ENCODE results near the gene LRRC19. TPM values are rescaled to one million over a fixed set of nuclear protein-coding genes. Genes with fewer than 3 reads are reported as not detected.

Gene LRRC19
- total RNA-seq (not detected), polyA plus RNA-seq (under 0.01 TPM)
- long read RNA-seq, donor 1: 0 reads
- long read RNA-seq, donor 2: 0 reads
- long read RNA-seq, donor 3: 0 reads
- long read RNA-seq, donor 4, partial matches to known transcripts: 0 of 1 reads
- long read RNA-seq, donor 4, other reads (novel, unspliced or antisense): 0 of 1 reads
- long read RNA-seq, donor 5, partial matches to known transcripts: 12 of 12 reads
- long read RNA-seq, donor 5, other reads (novel, unspliced or antisense): 0 of 12 reads
- long read RNA-seq, donor 6: 0 reads
- long read RNA-seq, donor 7: 0 reads
- long read RNA-seq, donor 8: 0 reads
- long read RNA-seq, donor 9, partial matches to known transcripts: 0 of 6 reads
- long read RNA-seq, donor 9, other reads (novel, unspliced or antisense): 6 of 6 reads
- long read RNA-seq, donor 10, partial matches to known transcripts: 10 of 10 reads
- long read RNA-seq, donor 10, other reads (novel, unspliced or antisense): 0 of 10 reads

DNA sequence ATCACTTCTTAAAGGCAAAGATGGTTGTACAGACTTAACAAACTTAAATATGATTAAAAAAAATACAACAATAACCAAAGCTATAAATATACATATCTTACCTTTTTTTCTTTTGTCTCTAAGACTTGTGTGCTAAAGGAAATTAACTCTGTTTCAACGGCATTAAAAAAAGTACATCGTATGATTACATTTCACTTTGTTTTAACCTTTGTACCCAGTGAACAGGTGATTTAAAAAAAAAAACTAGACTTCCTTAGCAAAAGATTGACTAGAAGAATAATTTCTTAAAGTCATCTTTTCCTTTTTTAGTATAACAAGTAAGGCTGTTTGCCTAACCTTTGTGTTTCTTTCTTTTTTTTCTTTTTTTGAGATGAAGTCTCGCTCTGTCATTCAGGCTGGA lies at the start of gene LRRC19:
TSS of gene LRRC19 (minus strand) at position 182 of the 400 bp plus-strand sequence. CDS start 5,978 bp downstream, outside the sequence.
- DNase-seq (ENCODE audit: low read depth in 6 of 9, low spot score in 9 of 9): no peak

DNA sequence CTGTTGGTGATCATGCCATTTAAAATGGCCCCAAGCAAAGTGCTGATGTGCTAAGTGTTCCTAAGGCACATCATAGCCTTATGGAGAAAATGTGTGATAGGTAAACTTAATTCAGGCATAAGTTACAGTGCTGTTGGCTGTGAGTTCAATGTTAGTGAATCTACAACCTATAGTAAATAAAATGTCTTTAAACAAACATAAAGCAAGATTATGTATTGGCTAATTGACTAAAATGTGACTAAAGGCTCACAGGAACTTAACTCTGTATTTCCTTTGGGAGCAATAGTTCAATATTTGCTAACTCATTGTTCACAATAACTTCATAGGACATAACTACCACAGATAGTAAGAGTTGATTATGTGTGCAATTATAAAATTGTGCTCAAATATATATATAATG lies 49.4 kb upstream of the LRRC19 start:
- no peak overlapping the region for H3K27ac ChIP-seq (ENCODE audit: low read depth in 1 of 2, low read length in 1 of 2)
- DNase-seq (ENCODE audit: low read depth in 6 of 9, low spot score in 9 of 9): no peak
- H3K4me3 ChIP-seq (ENCODE audit: low read length in 2 of 2): no peak overlapping the region
- no peaks in the 10 kb centered on the region for H3K36me3 ChIP-seq (ENCODE audit: control insufficient read depth in 2 of 2, insufficient read depth in 2 of 2, low read length in 1 of 2)
- H3K27me3 ChIP-seq (ENCODE audit: control insufficient read depth in 2 of 2, insufficient read depth in 1 of 2, low read length in 1 of 2): no peaks in the 10 kb centered on the region
- H3K4me1 ChIP-seq (ENCODE audit: control insufficient read depth in 2 of 2, insufficient read depth in 2 of 2, low read length in 2 of 2): no peaks in the 10 kb centered on the region
- H3K9me3 ChIP-seq (ENCODE audit: control insufficient read depth in 2 of 2, insufficient read depth in 1 of 2, low read length in 1 of 2): no peaks in the 10 kb centered on the region

More for the DNA sequence above, at the start of gene LRRC19:
- no peak within 1 kb of the TSS for H3K4me3 ChIP-seq (ENCODE audit: low read length in 2 of 2)
- no peak within 1 kb of the TSS for H3K27ac ChIP-seq (ENCODE audit: low read depth in 1 of 2, low read length in 1 of 2)
- no peaks in the 10 kb centered on the region for H3K4me1 ChIP-seq (ENCODE audit: control insufficient read depth in 2 of 2, insufficient read depth in 2 of 2, low read length in 2 of 2)
- H3K36me3 ChIP-seq (ENCODE audit: control insufficient read depth in 2 of 2, insufficient read depth in 2 of 2, low read length in 1 of 2): no peaks in the 10 kb centered on the region
- 97% methylated on average over 3 of the region's 3 CpGs for WGBS
- no peaks in the 10 kb centered on the region for H3K27me3 ChIP-seq (ENCODE audit: control insufficient read depth in 2 of 2, insufficient read depth in 1 of 2, low read length in 1 of 2)
- H3K9me3 ChIP-seq (ENCODE audit: control insufficient read depth in 2 of 2, insufficient read depth in 1 of 2, low read length in 1 of 2): no peaks in the 10 kb centered on the region

DNA sequence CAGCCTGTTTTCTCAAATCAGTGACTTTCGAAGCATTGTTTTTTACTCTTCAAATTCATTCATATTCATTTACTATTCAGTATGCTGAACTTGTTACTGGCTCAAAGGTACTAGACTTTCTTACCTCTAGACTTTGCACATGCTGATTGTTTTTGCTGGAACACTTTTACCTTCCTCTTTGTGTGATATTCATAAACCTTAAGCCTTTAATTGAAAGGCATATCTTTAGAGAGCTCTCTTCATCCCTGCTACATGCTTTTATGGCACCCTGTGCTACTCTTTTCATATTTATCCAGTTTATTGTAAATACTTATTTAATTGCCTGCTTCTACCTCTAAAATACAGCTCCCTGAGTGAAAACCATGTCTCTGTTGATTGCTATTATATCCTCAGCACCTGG lies 48.7 kb upstream of the LRRC19 start:
- Histone ChIP-seq H3K27ac (ENCODE audit: low read depth in 1 of 2, low read length in 1 of 2) (no peak overlapping the region), H3K27me3 (ENCODE audit: control insufficient read depth in 2 of 2, insufficient read depth in 1 of 2, low read length in 1 of 2) (no peaks in the 10 kb centered on the region), H3K9me3 (ENCODE audit: control insufficient read depth in 2 of 2, insufficient read depth in 1 of 2, low read length in 1 of 2) (no peaks in the 10 kb centered on the region), H3K4me3 (ENCODE audit: low read length in 2 of 2) (no peak overlapping the region), H3K4me1 (ENCODE audit: control insufficient read depth in 2 of 2, insufficient read depth in 2 of 2, low read length in 2 of 2) (no peaks in the 10 kb centered on the region), H3K36me3 (ENCODE audit: control insufficient read depth in 2 of 2, insufficient read depth in 2 of 2, low read length in 1 of 2) (no peaks in the 10 kb centered on the region)
- no peak for DNase-seq (ENCODE audit: low read depth in 6 of 9, low spot score in 9 of 9)
- WGBS: 99% methylated on average over 1 of the region's 1 CpG

DNA sequence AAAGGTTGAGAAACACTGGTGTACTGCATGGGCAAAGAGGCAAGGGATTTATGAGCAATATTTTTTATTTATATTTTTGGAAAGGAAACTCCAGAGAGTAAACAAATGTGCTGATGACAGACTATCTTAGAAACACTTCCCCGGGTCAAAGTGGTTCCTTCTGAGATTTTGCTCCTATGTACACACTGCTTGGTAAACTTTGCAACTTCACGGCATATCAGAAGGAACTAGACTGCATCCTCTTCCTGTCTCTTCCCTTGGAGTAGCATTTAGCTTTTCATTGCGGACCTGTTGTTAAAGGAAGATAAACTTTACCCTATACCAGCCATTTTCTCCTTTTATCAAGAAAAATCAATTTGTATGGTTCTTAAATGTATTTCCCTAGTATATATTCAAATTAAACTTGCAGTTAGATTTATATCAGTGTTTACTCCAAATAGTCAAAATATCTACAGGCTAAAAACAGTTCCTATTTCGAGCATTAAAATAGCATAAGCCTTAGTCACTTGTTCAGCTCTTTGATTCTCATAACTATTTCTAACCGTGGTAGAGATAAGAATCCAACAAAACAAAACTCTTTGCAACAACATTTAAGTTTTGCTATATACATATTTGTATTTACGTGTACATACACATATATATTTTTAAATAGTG lies 48.0 kb upstream of the LRRC19 start:
- Histone ChIP-seq H3K27ac (ENCODE audit: low read depth in 1 of 2, low read length in 1 of 2) (no peak overlapping the region), H3K4me3 (ENCODE audit: low read length in 2 of 2) (no peak overlapping the region), H3K27me3 (ENCODE audit: control insufficient read depth in 2 of 2, insufficient read depth in 1 of 2, low read length in 1 of 2) (no peaks in the 10 kb centered on the region), H3K36me3 (ENCODE audit: control insufficient read depth in 2 of 2, insufficient read depth in 2 of 2, low read length in 1 of 2) (no peaks in the 10 kb centered on the region), H3K4me1 (ENCODE audit: control insufficient read depth in 2 of 2, insufficient read depth in 2 of 2, low read length in 2 of 2) (no peaks in the 10 kb centered on the region), H3K9me3 (ENCODE audit: control insufficient read depth in 2 of 2, insufficient read depth in 1 of 2, low read length in 1 of 2) (no peaks in the 10 kb centered on the region)
- WGBS: 48% methylated on average over 6 of the region's 6 CpGs
- DNase-seq (ENCODE audit: low read depth in 6 of 9, low spot score in 9 of 9): no peak

DNA sequence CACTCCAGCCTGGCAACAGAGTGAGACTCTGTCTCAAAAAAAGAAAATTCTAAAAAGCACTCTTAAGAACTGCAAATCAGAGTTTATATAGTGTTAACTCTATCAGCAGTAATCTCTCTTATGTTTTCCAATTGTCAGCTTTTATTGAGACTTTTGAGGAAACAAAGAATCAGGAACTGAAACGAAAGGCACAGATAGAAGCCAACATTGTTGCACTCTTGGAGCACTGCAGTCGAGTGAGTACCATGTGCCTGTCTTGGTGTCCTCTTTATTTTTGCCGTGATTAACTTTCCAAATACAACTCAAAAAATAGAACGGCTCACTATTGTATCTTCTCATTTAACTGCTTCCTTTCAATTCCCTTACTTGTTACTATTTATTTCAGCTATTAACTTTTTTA lies 41.7 kb upstream of the LRRC19 start:
- 98% methylated on average over 4 of the region's 4 CpGs for WGBS
- no peak overlapping the region for H3K27ac ChIP-seq (ENCODE audit: low read depth in 1 of 2, low read length in 1 of 2)
- no peak for DNase-seq (ENCODE audit: low read depth in 6 of 9, low spot score in 9 of 9)

GRCh38 chr9:27043176-27043575 lies 37.7 kb upstream of the LRRC19 start:
- no peaks in the 10 kb centered on the region for H3K27me3 ChIP-seq (ENCODE audit: control insufficient read depth in 2 of 2, insufficient read depth in 1 of 2, low read length in 1 of 2)
- H3K4me3 ChIP-seq (ENCODE audit: low read length in 2 of 2): no peak overlapping the region
- no peak overlapping the region for H3K27ac ChIP-seq (ENCODE audit: low read depth in 1 of 2, low read length in 1 of 2)
- no peaks in the 10 kb centered on the region for H3K4me1 ChIP-seq (ENCODE audit: control insufficient read depth in 2 of 2, insufficient read depth in 2 of 2, low read length in 2 of 2)
- no peaks in the 10 kb centered on the region for H3K9me3 ChIP-seq (ENCODE audit: control insufficient read depth in 2 of 2, insufficient read depth in 1 of 2, low read length in 1 of 2)
- no peak for DNase-seq (ENCODE audit: low read depth in 6 of 9, low spot score in 9 of 9)
- 97% methylated on average over 2 of the region's 2 CpGs for WGBS
- peaks cover 2 to 3% of the 10 kb centered on the region in 2 donors for H3K36me3 ChIP-seq (ENCODE audit: control insufficient read depth in 2 of 2, insufficient read depth in 2 of 2, low read length in 1 of 2)

More for the DNA sequence above, 41.7 kb upstream of the LRRC19 start:
- Histone ChIP-seq H3K27me3 (ENCODE audit: control insufficient read depth in 2 of 2, insufficient read depth in 1 of 2, low read length in 1 of 2) (no peaks in the 10 kb centered on the region), H3K36me3 (ENCODE audit: control insufficient read depth in 2 of 2, insufficient read depth in 2 of 2, low read length in 1 of 2) (peaks cover 2 to 3% of the 10 kb centered on the region in 2 donors), H3K4me3 (ENCODE audit: low read length in 2 of 2) (no peak overlapping the region), H3K9me3 (ENCODE audit: control insufficient read depth in 2 of 2, insufficient read depth in 1 of 2, low read length in 1 of 2) (no peaks in the 10 kb centered on the region), H3K4me1 (ENCODE audit: control insufficient read depth in 2 of 2, insufficient read depth in 2 of 2, low read length in 2 of 2) (no peaks in the 10 kb centered on the region)

DNA sequence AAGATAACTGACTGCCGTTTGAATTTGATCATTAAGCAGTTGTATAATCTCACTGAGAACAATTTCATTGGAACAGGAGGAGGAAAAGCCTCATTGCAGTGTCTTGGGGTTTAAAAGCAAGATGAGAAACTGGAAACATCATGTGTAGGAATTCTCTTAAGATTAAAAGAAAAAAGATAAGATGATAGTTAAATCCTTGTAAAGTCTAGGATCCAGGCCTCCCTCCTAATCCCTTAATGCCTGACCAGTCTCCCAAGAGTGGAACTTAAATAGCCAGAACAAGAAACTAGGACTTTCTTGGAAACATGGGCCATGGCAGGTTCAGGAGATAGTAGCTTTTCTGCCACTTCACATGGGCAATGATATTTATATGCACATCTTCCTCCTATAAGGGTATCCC lies 37.0 kb upstream of the LRRC19 start:
- no peaks in the 10 kb centered on the region for H3K27me3 ChIP-seq (ENCODE audit: control insufficient read depth in 2 of 2, insufficient read depth in 1 of 2, low read length in 1 of 2)
- 96% methylated on average over 1 of the region's 1 CpG for WGBS

GRCh38 chr9:27041746-27042145 lies 36.3 kb upstream of the LRRC19 start:
- no peaks in the 10 kb centered on the region for H3K9me3 ChIP-seq (ENCODE audit: control insufficient read depth in 2 of 2, insufficient read depth in 1 of 2, low read length in 1 of 2)
- H3K4me1 ChIP-seq (ENCODE audit: control insufficient read depth in 2 of 2, insufficient read depth in 2 of 2, low read length in 2 of 2): no peaks in the 10 kb centered on the region
- no peak for DNase-seq (ENCODE audit: low read depth in 6 of 9, low spot score in 9 of 9)
- no peaks in the 10 kb centered on the region for H3K27me3 ChIP-seq (ENCODE audit: control insufficient read depth in 2 of 2, insufficient read depth in 1 of 2, low read length in 1 of 2)
- no peak overlapping the region for H3K27ac ChIP-seq (ENCODE audit: low read depth in 1 of 2, low read length in 1 of 2)
- peaks cover 2 to 3% of the 10 kb centered on the region in 2 donors for H3K36me3 ChIP-seq (ENCODE audit: control insufficient read depth in 2 of 2, insufficient read depth in 2 of 2, low read length in 1 of 2)
- H3K4me3 ChIP-seq (ENCODE audit: low read length in 2 of 2): no peak overlapping the region

More for the DNA sequence above, 37.0 kb upstream of the LRRC19 start:
- no peak overlapping the region for H3K4me3 ChIP-seq (ENCODE audit: low read length in 2 of 2)
- DNase-seq (ENCODE audit: low read depth in 6 of 9, low spot score in 9 of 9): no peak
- H3K4me1 ChIP-seq (ENCODE audit: control insufficient read depth in 2 of 2, insufficient read depth in 2 of 2, low read length in 2 of 2): no peaks in the 10 kb centered on the region
- no peaks in the 10 kb centered on the region for H3K9me3 ChIP-seq (ENCODE audit: control insufficient read depth in 2 of 2, insufficient read depth in 1 of 2, low read length in 1 of 2)
- H3K36me3 ChIP-seq (ENCODE audit: control insufficient read depth in 2 of 2, insufficient read depth in 2 of 2, low read length in 1 of 2): peaks cover 2 to 3% of the 10 kb centered on the region in 2 donors
- H3K27ac ChIP-seq (ENCODE audit: low read depth in 1 of 2, low read length in 1 of 2): no peak overlapping the region

GRCh38 chr9:27037499-27037898 lies 32.0 kb upstream of the LRRC19 start:
- Histone ChIP-seq H3K36me3 (ENCODE audit: control insufficient read depth in 2 of 2, insufficient read depth in 2 of 2, low read length in 1 of 2) (no peaks in the 10 kb centered on the region), H3K4me1 (ENCODE audit: control insufficient read depth in 2 of 2, insufficient read depth in 2 of 2, low read length in 2 of 2) (no peaks in the 10 kb centered on the region), H3K9me3 (ENCODE audit: control insufficient read depth in 2 of 2, insufficient read depth in 1 of 2, low read length in 1 of 2) (no peaks in the 10 kb centered on the region), H3K27me3 (ENCODE audit: control insufficient read depth in 2 of 2, insufficient read depth in 1 of 2, low read length in 1 of 2) (no peaks in the 10 kb centered on the region), H3K27ac (ENCODE audit: low read depth in 1 of 2, low read length in 1 of 2) (no peak overlapping the region), H3K4me3 (ENCODE audit: low read length in 2 of 2) (no peak overlapping the region)
- WGBS: 96% methylated on average over 2 of the region's 2 CpGs
- no peak for DNase-seq (ENCODE audit: low read depth in 6 of 9, low spot score in 9 of 9)

Measured in thymus (tissue), 14 donors.